Liver (tissue), 3 donors: ENCODE data around the gene PKP3.

Source experiments
- RXRA ChIP-seq, 2 donors: IDR thresholded peaks; 2 replicates each; pipeline ENCODE4 v1.6.1; 2017 to 2018; ENCODE audit warnings: antibody characterized with exemption in 2 of 2, mild to moderate bottlenecking in 1 of 2
- TF ChIP-seq, protein P1 (sequence below): fragments of 150-350 bp; IDR thresholded peaks from 2 replicates; pipeline ENCODE4 v1.5.1; 2017; ENCODE audit warnings: improper control_type of control experiment, low read depth, low read length; ENCODE audit not compliant: missing input control
- TF ChIP-seq, protein P2 (sequence below): IDR thresholded peaks from 2 replicates; pipeline ENCODE4 v1.6.1; 2016; ENCODE audit warnings: antibody characterized with exemption, mild to moderate bottlenecking
- TF ChIP-seq, protein P3 (sequence below): IDR thresholded peaks from 2 replicates; pipeline ENCODE4 v1.6.1; 2016; ENCODE audit warnings: antibody characterized with exemption
- donor health status: healthy.
- donor health status: healthy.

DNA sequence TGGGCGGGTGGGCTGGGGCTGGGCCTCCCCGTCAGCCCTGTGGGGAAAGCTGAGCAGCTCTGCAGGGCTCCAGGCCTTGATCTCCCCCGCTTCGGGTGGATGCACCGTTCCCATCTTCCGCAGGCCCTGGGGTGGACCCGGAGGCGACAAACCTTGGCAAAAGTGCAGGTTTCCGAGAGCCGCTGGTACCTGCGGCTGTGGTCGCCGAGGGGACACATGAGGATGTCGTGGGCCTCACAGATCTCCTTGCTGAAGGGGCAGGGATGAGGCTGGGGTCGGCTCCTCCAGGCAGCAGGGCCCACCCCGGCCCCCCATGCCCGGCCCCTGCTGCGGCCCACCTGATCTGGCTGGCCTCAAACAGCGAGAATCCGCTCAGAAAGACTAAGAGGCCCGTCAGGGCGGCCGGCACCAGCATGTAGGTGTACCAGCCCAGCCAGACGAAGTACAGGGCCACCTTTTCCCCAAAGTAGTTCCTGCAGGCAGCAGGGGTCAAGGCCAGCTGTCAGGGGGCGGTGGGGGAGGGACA is 36.0 kb downstream of the PKP3 start:
- TF ChIP-seq, protein P1, sequence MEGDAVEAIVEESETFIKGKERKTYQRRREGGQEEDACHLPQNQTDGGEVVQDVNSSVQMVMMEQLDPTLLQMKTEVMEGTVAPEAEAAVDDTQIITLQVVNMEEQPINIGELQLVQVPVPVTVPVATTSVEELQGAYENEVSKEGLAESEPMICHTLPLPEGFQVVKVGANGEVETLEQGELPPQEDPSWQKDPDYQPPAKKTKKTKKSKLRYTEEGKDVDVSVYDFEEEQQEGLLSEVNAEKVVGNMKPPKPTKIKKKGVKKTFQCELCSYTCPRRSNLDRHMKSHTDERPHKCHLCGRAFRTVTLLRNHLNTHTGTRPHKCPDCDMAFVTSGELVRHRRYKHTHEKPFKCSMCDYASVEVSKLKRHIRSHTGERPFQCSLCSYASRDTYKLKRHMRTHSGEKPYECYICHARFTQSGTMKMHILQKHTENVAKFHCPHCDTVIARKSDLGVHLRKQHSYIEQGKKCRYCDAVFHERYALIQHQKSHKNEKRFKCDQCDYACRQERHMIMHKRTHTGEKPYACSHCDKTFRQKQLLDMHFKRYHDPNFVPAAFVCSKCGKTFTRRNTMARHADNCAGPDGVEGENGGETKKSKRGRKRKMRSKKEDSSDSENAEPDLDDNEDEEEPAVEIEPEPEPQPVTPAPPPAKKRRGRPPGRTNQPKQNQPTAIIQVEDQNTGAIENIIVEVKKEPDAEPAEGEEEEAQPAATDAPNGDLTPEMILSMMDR = no peak
- TF ChIP-seq, protein P2, sequence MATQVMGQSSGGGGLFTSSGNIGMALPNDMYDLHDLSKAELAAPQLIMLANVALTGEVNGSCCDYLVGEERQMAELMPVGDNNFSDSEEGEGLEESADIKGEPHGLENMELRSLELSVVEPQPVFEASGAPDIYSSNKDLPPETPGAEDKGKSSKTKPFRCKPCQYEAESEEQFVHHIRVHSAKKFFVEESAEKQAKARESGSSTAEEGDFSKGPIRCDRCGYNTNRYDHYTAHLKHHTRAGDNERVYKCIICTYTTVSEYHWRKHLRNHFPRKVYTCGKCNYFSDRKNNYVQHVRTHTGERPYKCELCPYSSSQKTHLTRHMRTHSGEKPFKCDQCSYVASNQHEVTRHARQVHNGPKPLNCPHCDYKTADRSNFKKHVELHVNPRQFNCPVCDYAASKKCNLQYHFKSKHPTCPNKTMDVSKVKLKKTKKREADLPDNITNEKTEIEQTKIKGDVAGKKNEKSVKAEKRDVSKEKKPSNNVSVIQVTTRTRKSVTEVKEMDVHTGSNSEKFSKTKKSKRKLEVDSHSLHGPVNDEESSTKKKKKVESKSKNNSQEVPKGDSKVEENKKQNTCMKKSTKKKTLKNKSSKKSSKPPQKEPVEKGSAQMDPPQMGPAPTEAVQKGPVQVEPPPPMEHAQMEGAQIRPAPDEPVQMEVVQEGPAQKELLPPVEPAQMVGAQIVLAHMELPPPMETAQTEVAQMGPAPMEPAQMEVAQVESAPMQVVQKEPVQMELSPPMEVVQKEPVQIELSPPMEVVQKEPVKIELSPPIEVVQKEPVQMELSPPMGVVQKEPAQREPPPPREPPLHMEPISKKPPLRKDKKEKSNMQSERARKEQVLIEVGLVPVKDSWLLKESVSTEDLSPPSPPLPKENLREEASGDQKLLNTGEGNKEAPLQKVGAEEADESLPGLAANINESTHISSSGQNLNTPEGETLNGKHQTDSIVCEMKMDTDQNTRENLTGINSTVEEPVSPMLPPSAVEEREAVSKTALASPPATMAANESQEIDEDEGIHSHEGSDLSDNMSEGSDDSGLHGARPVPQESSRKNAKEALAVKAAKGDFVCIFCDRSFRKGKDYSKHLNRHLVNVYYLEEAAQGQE = no peak
- no peak for TF ChIP-seq RXRA (IDR thresholded peaks at IDR 0.05)
- TF ChIP-seq, protein P3, sequence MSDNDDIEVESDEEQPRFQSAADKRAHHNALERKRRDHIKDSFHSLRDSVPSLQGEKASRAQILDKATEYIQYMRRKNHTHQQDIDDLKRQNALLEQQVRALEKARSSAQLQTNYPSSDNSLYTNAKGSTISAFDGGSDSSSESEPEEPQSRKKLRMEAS = no peak
